Measurements from ENCODE around the gene ZNF615.
"Not testable (repeated sequence)": the region's sequence is repeated elsewhere in the genome, so short reads cannot be mapped to it uniquely, and the experiment has no call there.

The ZNF615 gene

GRCh38 chr19:52007806-52008557 lies at the start of gene ZNF615:
Gene ZNF615, minus strand, starts transcription at chr19:52008211. Its CDS starts 4,500 bp downstream, at chr19:52003711.
- peaks cover 53% of the 10 kb centered on the region for H3K36me3 Mint-ChIP-seq (ENCODE audit: low read depth)
- peak within 1 kb of the TSS; percentile 95 for H3K27ac Mint-ChIP-seq
- H3K4me3 Mint-ChIP-seq, result peak within 1 kb of the TSS; percentile 93
- H3K27me3 Mint-ChIP-seq (ENCODE audit: low read depth), result no peaks in the 10 kb centered on the region
- H3K4me1 Mint-ChIP-seq (ENCODE audit: low read depth), result peaks cover 11% of the 10 kb centered on the region
- H3K9me3 Mint-ChIP-seq, result peaks cover 68% of the 10 kb centered on the region

GRCh38 chr19:52056480-52056879 lies 48.5 kb upstream of the ZNF615 start:
- Mint-ChIP-seq H3K9me3 (peaks cover 88% of the 10 kb centered on the region), H3K36me3 (ENCODE audit: low read depth) (peaks cover 26% of the 10 kb centered on the region)
- not testable (repeated sequence) for H3K27me3 Mint-ChIP-seq (ENCODE audit: low read depth); H3K4me3 Mint-ChIP-seq; H3K4me1 Mint-ChIP-seq (ENCODE audit: low read depth); H3K27ac Mint-ChIP-seq

- H3K27ac Mint-ChIP-seq; H3K4me3 Mint-ChIP-seq; H3K27me3 Mint-ChIP-seq (ENCODE audit: low read depth): not testable (repeated sequence)
- H3K4me1 Mint-ChIP-seq (ENCODE audit: low read depth), result peaks cover 16% of the 10 kb centered on the region
- H3K36me3 Mint-ChIP-seq (ENCODE audit: low read depth), result peaks cover 38% of the 10 kb centered on the region
- peaks cover 73% of the 10 kb centered on the region for H3K9me3 Mint-ChIP-seq
Measured at GRCh38 chr19:52051736-52052135, 43.7 kb upstream of the ZNF615 start.

- peaks cover 48% of the 10 kb centered on the region for H3K36me3 Mint-ChIP-seq (ENCODE audit: low read depth)
- peaks cover 16% of the 10 kb centered on the region for H3K4me1 Mint-ChIP-seq (ENCODE audit: low read depth)
- H3K9me3 Mint-ChIP-seq, result peaks cover 63% of the 10 kb centered on the region
- peak within 1 kb of the TSS; percentile 99 for H3K4me3 Mint-ChIP-seq
- H3K27me3 Mint-ChIP-seq (ENCODE audit: low read depth), result no peaks in the 10 kb centered on the region
- H3K27ac Mint-ChIP-seq, result peak within 1 kb of the TSS; percentile 100
Measured at GRCh38 chr19:52048555-52049501, 40.8 kb upstream of the ZNF615 start, which contains the start of gene ZNF432. Gene ZNF432, minus strand, starts transcription at chr19:52048838. Its CDS starts 1,970 bp downstream, at chr19:52046868.

GRCh38 chr19:52039169-52039568 lies 31.2 kb upstream of the ZNF615 start:
- Mint-ChIP-seq H3K27ac (no peak overlapping the region), H3K4me1 (ENCODE audit: low read depth) (no peaks in the 10 kb centered on the region), H3K36me3 (ENCODE audit: low read depth) (peaks cover 91% of the 10 kb centered on the region), H3K4me3 (no peak overlapping the region), H3K9me3 (peaks cover 73% of the 10 kb centered on the region), H3K27me3 (ENCODE audit: low read depth) (no peaks in the 10 kb centered on the region)

GRCh38 chr19:52034051-52034728 lies 26.2 kb upstream of the ZNF615 start:
- no peaks in the 10 kb centered on the region for H3K4me1 Mint-ChIP-seq (ENCODE audit: low read depth)
- H3K27me3 Mint-ChIP-seq (ENCODE audit: low read depth), result no peaks in the 10 kb centered on the region
- H3K9me3 Mint-ChIP-seq, result peaks cover 72% of the 10 kb centered on the region
- no peak overlapping the region for H3K4me3 Mint-ChIP-seq
- H3K36me3 Mint-ChIP-seq (ENCODE audit: low read depth), result peaks cover 73% of the 10 kb centered on the region
- no peak overlapping the region for H3K27ac Mint-ChIP-seq

GRCh38 chr19:52028780-52029123 lies 20.7 kb upstream of the ZNF615 start:
- H3K27me3 Mint-ChIP-seq (ENCODE audit: low read depth), result no peaks in the 10 kb centered on the region
- H3K9me3 Mint-ChIP-seq, result peaks cover 63% of the 10 kb centered on the region
- H3K4me1 Mint-ChIP-seq (ENCODE audit: low read depth), result peaks cover 16% of the 10 kb centered on the region
- H3K27ac Mint-ChIP-seq, result peak overlapping the region; percentile 94
- H3K36me3 Mint-ChIP-seq (ENCODE audit: low read depth), result peaks cover 63% of the 10 kb centered on the region
- H3K4me3 Mint-ChIP-seq, result peak overlapping the region; percentile 88

GRCh38 chr19:52028027-52028779 lies 20.2 kb upstream of the ZNF615 start, which contains the start of gene ZNF614:
Gene ZNF614, minus strand, starts transcription at chr19:52028379. Its CDS starts 2,634 bp downstream, at chr19:52025745.
- Mint-ChIP-seq H3K4me3 (peak within 1 kb of the TSS; percentile 88), H3K9me3 (peaks cover 63% of the 10 kb centered on the region), H3K27ac (peak within 1 kb of the TSS; percentile 94), H3K27me3 (ENCODE audit: low read depth) (no peaks in the 10 kb centered on the region), H3K4me1 (ENCODE audit: low read depth) (peaks cover 16% of the 10 kb centered on the region), H3K36me3 (ENCODE audit: low read depth) (peaks cover 63% of the 10 kb centered on the region)

GRCh38 chr19:52026255-52026990 lies 18.4 kb upstream of the ZNF615 start:
- peaks cover 70% of the 10 kb centered on the region for H3K36me3 Mint-ChIP-seq (ENCODE audit: low read depth)

GRCh38 chr19:52024478-52024877 lies 16.5 kb upstream of the ZNF615 start:
- not testable (repeated sequence) for H3K27me3 Mint-ChIP-seq (ENCODE audit: low read depth); H3K27ac Mint-ChIP-seq; H3K4me3 Mint-ChIP-seq
- Mint-ChIP-seq H3K4me1 (ENCODE audit: low read depth) (peaks cover 18% of the 10 kb centered on the region), H3K36me3 (ENCODE audit: low read depth) (peaks cover 80% of the 10 kb centered on the region), H3K9me3 (peaks cover 71% of the 10 kb centered on the region)

More at GRCh38 chr19:52026255-52026990, 18.4 kb upstream of the ZNF615 start:
- Mint-ChIP-seq H3K9me3 (peaks cover 64% of the 10 kb centered on the region), H3K4me1 (ENCODE audit: low read depth) (peaks cover 16% of the 10 kb centered on the region)
- H3K4me3 Mint-ChIP-seq; H3K27me3 Mint-ChIP-seq (ENCODE audit: low read depth); H3K27ac Mint-ChIP-seq: not testable (repeated sequence)

- Mint-ChIP-seq H3K9me3 (peaks cover 81% of the 10 kb centered on the region), H3K27me3 (ENCODE audit: low read depth) (no peaks in the 10 kb centered on the region), H3K27ac (no peak overlapping the region), H3K4me1 (ENCODE audit: low read depth) (peaks cover 7% of the 10 kb centered on the region), H3K36me3 (ENCODE audit: low read depth) (peaks cover 91% of the 10 kb centered on the region), H3K4me3 (no peak overlapping the region)
Measured at GRCh38 chr19:52022193-52022592, 14.2 kb upstream of the ZNF615 start.

GRCh38 chr19:52020506-52020905 lies 12.5 kb upstream of the ZNF615 start:
- Mint-ChIP-seq H3K27ac (no peak overlapping the region), H3K4me3 (no peak overlapping the region), H3K9me3 (peaks cover 81% of the 10 kb centered on the region), H3K36me3 (ENCODE audit: low read depth) (peaks cover 92% of the 10 kb centered on the region), H3K27me3 (ENCODE audit: low read depth) (no peaks in the 10 kb centered on the region), H3K4me1 (ENCODE audit: low read depth) (peaks cover 3% of the 10 kb centered on the region)

- Mint-ChIP-seq H3K27me3 (ENCODE audit: low read depth) (no peaks in the 10 kb centered on the region), H3K9me3 (peaks cover 65% of the 10 kb centered on the region), H3K36me3 (ENCODE audit: low read depth) (peaks cover 46% of the 10 kb centered on the region), H3K4me1 (ENCODE audit: low read depth) (peaks cover 11% of the 10 kb centered on the region), H3K27ac (no peak overlapping the region), H3K4me3 (no peak overlapping the region)
Measured at GRCh38 chr19:52010674-52011073, 2.7 kb upstream of the ZNF615 start.
